ENCODE data around the gene DLK2. TPM values are rescaled to one million over a fixed set of nuclear protein-coding genes. Genes with fewer than 3 reads are reported as not detected.

The DLK2 gene
- total RNA-seq, 1 experiment from 2014 or later: 0.59 TPM

- peaks cover 41% of the 10 kb centered on the region for H3K36me3 Mint-ChIP-seq (ENCODE audit: insufficient read depth, unreplicated experiment)
- peaks cover 1% of the 10 kb centered on the region for H3K27me3 Mint-ChIP-seq (ENCODE audit: unreplicated experiment)
- no peak for DNase-seq
- CTCF ChIA-PET: interaction anchor here (0.6 kb wide), 1 partner anchor 128 kb away, joined by 5 read pairs; no protein-coding TSS in a partner anchor
- H3K27ac Mint-ChIP-seq (ENCODE audit: unreplicated experiment): no peak overlapping the region
- H3K4me3 Mint-ChIP-seq (ENCODE audit: low read depth, unreplicated experiment): no peak overlapping the region
- no TSS peak for BruUV-seq (replicated peaks)
- H3K9me3 Mint-ChIP-seq (ENCODE audit: low read depth, unreplicated experiment): no peaks in the 10 kb centered on the region
- intact Hi-C loops (cut with micrococcal nuclease; ENCODE audit: unreplicated experiment): no loop called here
- no peak for TF ChIP-seq CTCF (IDR thresholded peaks at IDR 0.05; ENCODE audit: unreplicated experiment)
- H3K4me1 Mint-ChIP-seq (ENCODE audit: low read depth, unreplicated experiment): no peaks in the 10 kb centered on the region
Observed at GRCh38 chr6:43448916-43449315, 6.4 kb downstream of the DLK2 start.

- Mint-ChIP-seq H3K27ac (ENCODE audit: unreplicated experiment) (no peak overlapping the region), H3K9me3 (ENCODE audit: low read depth, unreplicated experiment) (no peaks in the 10 kb centered on the region), H3K4me1 (ENCODE audit: low read depth, unreplicated experiment) (no peaks in the 10 kb centered on the region), H3K36me3 (ENCODE audit: insufficient read depth, unreplicated experiment) (peaks cover 36% of the 10 kb centered on the region), H3K27me3 (ENCODE audit: unreplicated experiment) (no peaks in the 10 kb centered on the region), H3K4me3 (ENCODE audit: low read depth, unreplicated experiment) (no peak overlapping the region)
- no peak for DNase-seq
- intact Hi-C loops (cut with micrococcal nuclease; ENCODE audit: unreplicated experiment): no loop called here
- no peak for TF ChIP-seq CTCF (IDR thresholded peaks at IDR 0.05; ENCODE audit: unreplicated experiment)
- CTCF ChIA-PET: no interaction called here
- BruUV-seq (replicated peaks): no TSS peak
Observed at GRCh38 chr6:43447604-43448003, 7.7 kb downstream of the DLK2 start.

GRCh38 chr6:43445576-43445975, 9.8 kb downstream of the DLK2 start:
- intact Hi-C loops (cut with micrococcal nuclease; ENCODE audit: unreplicated experiment): no loop called here
- peaks cover 40% of the 10 kb centered on the region for H3K36me3 Mint-ChIP-seq (ENCODE audit: insufficient read depth, unreplicated experiment)
- no peak overlapping the region for H3K4me3 Mint-ChIP-seq (ENCODE audit: low read depth, unreplicated experiment)
- H3K27me3 Mint-ChIP-seq (ENCODE audit: unreplicated experiment): no peaks in the 10 kb centered on the region
- DNase-seq: no peak
- BruUV-seq (replicated peaks): no TSS peak
- H3K4me1 Mint-ChIP-seq (ENCODE audit: low read depth, unreplicated experiment): no peaks in the 10 kb centered on the region
- no peak for TF ChIP-seq CTCF (IDR thresholded peaks at IDR 0.05; ENCODE audit: unreplicated experiment)
- no peak overlapping the region for H3K27ac Mint-ChIP-seq (ENCODE audit: unreplicated experiment)
- CTCF ChIA-PET: interaction anchor here (0.5 kb wide), 1 partner anchor 47 kb away, joined by 3 read pairs; no protein-coding TSS in a partner anchor
- no peaks in the 10 kb centered on the region for H3K9me3 Mint-ChIP-seq (ENCODE audit: low read depth, unreplicated experiment)

GRCh38 chr6:43444582-43444981, 10.8 kb downstream of the DLK2 start:
- no peaks in the 10 kb centered on the region for H3K27me3 Mint-ChIP-seq (ENCODE audit: unreplicated experiment)
- DNase-seq: no peak
- peaks cover 38% of the 10 kb centered on the region for H3K36me3 Mint-ChIP-seq (ENCODE audit: insufficient read depth, unreplicated experiment)
- TF ChIP-seq CTCF (IDR thresholded peaks at IDR 0.05; ENCODE audit: unreplicated experiment): no peak
- H3K27ac Mint-ChIP-seq (ENCODE audit: unreplicated experiment): no peak overlapping the region
- H3K4me1 Mint-ChIP-seq (ENCODE audit: low read depth, unreplicated experiment): no peaks in the 10 kb centered on the region
- no TSS peak for BruUV-seq (replicated peaks)
- intact Hi-C loops (cut with micrococcal nuclease; ENCODE audit: unreplicated experiment): no loop called here
- H3K4me3 Mint-ChIP-seq (ENCODE audit: low read depth, unreplicated experiment): no peak overlapping the region
- H3K9me3 Mint-ChIP-seq (ENCODE audit: low read depth, unreplicated experiment): no peaks in the 10 kb centered on the region
- CTCF ChIA-PET: interaction anchor here (0.6 kb wide), 1 partner anchor 28 kb away, joined by 3 read pairs; no protein-coding TSS in a partner anchor
